Activated CD4-positive, alpha-beta T cell treated with anti-CD3 and anti-CD28 coated beads for 24 hours (primary cell): ENCODE data around the gene HPCAL1.

Source experiments
- DNase-seq, 2 donors: peaks; one replicate each; pipeline ENCODE4 v3.0.0-alpha.2; 2020; ENCODE audit warnings: low read depth in 2 of 2

HPCAL1 gene

DNA sequence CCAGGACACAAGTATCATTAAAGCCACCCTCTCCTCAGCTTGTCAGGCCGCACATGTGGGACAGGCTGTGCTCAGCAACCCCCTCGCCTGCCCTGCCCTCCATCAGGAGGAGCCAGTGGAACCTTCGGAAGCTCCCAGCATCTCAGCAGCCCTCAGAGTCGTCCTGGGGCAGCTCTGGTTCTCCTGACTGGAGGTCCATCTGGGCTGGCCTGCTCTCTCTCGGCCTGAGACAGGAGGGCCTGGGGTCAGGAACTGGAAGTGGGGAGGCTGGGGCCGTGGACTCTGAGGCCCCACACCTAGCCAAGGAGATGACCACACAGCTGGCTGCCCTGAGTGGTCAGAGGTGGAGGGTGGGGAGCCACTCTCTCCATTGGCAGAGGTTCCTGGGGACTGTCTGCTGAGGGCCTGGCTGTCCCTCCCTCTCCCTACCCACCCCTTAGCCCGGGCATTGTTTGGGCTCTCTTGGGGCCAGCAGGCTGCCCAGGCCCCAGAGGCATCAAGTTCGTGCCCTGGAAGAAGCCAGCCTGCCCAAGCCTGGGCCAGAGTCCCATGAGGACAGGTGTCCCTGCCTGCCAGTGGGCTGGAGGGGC is 122.3 kb downstream of the HPCAL1 start:
- DNase-seq: no peak

DNA sequence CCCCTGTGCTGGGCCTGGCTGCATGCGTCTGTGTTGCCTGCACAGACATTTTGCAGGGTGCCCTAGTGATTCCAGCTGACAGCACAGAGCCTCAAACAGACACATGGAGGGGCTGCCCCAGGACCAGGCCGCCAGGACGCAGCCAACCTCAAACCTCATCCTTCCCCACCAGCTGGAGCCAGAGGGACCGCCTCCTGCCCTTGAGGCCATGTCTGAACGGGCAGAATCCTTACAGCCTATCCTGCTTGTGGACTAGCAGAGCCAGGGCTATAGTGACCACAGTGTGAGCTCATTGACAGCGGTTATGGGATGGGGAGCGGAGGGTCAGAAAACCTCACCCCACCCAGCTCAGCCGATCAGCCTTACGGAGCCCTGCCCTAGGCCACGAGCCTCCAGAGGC is 123.0 kb downstream of the HPCAL1 start:
- DNase-seq: no peak

DNA sequence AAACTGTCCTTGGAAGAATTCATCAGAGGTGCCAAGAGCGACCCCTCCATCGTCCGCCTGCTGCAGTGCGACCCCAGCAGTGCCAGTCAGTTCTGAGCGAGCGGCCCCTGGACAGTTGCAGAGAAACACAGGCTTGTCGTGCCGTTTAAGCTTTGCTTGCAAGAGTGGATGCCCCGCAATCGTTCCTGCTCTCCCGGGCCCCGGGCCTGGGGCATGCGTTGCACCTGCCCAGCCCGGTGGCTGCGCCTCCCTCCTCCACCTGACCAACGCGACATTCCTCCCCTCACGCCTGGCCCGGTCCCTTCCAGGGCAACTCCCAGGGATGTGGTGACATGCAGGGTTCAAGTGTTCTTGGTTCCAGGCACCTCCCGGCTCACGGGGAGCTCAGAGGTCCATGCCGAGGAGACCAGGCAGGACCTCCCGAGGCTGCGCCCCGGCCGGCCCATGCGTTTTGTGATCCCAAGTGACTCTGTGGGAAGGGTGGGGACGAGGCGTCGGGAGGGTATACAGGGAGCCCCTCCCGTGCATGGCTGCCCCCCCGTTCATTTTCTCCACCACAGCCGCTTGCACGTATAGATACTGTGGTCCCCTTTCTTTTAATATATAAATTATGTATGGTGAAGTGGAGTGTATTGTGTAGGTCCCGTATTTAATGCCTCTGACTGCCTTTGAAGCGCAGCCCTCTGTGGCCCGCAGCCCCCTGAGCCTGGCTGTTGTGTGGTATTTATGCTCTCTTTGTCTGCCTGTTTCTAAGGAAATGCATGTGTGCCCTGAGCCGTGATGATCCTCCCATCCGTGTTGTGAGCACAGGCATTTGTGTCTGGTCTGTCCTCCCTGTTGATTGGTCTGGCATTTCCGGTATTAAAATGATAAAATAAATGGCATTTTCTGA is 124.3 kb downstream of the HPCAL1 start:
- no peak for DNase-seq

DNA sequence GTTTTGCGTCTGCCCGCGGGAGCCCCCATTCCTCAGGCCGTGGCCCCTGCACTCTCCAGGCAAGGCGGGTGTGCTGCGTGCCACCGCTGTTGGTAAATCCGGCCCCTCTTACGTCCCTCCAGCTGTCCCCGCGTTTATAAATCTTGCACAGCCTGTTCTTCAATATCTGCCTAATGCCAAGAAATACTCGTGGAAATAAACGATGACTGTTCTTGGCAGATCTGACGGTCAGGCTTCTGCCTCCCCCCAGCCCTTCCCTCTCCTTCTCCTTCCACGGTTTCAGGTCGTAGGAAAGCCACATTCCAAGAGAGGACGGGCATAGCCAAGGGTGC is 124.9 kb downstream of the HPCAL1 start:
- DNase-seq: no peak

DNA sequence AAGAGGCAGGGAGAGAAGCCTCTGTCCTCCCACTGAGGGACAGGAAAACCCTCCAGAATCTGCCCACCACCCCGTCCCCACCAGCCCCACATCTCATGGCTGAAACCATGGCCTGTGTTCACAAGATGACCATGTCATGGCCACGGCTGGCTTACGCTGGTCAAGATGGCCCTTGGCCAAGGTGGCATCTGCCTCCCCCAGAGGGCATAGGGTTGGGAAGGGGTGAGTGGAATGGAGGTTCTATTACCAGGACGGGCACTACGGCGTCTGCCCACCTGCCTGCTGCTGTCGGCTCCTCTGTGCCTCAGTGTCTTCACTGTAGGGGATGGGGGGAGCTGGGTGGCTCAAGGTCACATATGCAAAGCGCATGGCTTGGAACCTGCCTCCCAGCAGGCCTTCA is 125.7 kb downstream of the HPCAL1 start:
- DNase-seq: no peak

DNA sequence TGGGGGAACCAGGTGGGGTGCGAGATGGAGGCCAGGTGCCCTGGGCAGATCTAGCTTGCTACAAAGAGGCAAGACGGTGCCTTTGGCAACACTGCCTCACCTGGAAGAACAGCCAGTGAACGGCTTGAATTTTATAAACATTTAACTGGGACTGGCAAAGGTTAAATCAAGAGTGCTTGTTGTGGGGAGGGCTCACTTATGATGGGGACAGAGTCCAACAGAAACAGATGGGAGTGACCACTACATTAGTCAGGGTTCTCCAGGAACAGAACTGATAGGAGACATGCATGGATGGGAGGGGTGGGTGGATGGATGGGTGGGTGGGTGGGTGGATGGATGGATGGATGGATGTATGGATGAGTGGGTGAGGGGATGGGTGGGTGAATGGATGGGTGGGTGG is 126.2 kb downstream of the HPCAL1 start:
- DNase-seq: no peak

DNA sequence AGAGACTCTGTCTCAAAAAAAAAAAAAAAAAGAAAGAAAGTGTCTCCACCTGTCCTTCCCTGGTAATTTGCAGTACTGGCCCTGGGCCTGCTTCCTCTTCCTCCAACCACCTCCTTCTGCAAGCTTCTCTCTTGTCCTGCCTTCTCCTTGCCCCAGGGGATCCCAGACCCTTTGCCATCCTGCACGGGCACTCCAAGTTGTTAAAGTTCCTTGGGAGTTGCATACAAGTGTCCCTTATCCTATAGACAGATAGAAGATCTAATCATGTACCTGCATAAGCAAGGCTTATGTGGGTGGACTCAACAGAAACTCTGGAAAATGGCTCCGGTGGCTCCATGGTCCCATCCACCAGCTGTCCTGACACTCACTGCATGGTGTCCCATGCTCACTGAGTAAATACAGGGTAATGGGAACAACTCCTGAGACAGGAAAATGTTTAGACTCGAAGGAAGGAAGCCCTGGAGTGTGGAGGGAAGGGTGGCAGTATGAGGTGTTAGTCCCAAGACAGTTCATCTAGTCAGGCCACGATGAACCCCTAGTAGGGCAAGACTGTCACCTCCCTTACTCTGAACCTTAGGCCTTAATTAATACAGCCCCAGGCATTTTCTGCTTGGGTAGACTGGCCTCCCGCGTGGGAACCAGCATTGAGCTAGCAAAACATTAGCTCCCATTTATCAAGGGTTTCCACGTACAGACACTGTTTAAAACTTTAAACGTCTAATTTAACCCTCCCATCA is 128.3 kb downstream of the HPCAL1 start:
- DNase-seq: no peak

DNA sequence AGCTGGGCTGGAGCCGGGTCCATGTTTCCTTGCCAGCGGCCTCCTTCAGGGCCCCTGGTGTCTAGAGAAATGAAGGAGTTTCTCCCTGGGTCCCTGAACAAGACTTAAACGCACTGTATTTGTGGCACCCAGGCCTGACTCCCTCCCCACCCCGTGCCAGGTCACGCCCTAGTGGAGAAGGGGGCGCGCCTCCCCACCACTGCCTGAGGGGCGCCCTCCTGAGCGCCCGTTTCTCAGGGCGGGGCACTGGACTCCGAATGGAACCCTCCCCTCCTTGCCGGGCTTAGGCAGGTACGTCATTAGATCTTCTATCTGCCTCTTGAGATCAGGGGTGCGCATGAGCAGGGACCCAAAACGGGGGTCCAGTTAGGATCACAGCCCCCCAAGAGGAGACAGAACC is 129.1 kb downstream of the HPCAL1 start:
- DNase-seq: no peak

DNA sequence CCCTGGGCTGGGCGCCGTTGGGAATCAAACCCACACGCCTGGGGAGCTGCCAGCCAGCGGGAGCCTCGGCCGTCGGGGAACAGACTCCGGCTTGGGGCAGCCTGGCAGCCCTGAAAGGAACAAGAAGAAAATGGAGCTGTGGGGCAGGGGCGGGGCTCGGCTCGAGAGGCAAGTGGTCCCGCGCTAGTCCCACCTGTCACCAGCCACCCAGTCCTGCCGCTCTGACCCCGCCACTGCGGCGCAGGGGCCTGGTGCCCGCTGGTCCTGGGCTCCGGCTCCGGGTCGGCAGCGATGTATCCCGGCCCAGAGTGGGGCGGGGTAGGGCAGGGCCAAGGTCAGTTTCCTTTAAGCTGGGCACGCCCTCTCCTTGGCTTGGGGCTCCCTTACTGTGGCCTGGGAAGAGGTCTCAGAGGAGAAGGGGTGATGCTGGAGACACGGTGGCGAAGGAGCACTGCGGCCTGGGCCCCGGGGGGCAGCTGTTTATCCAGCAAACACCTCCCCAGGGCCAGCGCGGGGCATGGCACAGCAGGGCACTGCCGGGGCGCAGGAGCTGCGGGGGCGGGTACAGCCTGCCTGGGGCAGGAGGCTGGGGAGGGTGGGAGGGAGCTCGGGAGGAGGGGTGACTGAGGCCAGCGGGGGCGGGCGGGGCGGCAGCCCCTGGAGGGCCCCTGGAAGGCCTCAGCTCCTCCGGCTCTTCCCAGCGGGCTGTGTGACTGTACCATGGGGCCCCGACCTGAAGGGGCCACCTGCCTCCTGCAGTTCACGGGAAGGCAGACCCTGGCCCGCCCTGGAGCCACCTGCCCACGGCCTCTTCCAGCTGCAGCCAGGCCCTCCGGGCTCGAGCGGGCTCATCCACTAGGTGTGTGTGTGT is 129.8 kb downstream of the HPCAL1 start:
- no peak for DNase-seq

DNA sequence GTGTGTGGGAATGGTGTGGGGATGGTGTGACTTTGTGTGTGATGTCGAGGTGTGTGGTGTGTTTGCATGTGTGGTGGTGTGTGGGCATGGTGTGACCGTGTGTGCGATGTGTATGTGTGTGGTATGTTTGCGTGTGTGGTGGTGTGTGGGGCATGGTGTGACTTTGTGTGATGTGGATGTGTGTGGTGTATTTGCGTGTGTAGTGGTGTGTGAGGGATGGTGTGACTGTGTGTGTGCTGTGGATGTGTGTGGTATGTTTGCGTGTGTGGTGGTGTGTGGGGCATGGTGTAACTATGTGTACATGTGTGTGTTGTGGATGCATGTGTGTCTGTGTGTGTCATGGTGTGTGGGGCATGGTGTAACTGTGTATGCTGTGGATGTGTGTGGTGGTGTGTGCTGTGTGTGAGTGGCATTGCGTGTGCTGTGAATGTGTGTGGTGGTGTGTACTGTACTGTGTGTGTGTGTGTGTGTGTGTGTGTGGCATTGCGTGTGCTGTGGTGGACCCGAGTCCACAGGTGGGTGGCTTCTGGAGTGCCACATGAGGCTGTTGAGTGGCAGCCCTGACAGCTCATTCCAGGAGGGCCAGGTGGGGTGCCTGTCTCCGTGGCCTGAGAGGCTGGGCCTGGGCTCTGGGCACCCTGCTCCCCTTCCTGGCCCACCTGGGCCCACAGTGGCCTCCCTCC is 130.7 kb downstream of the HPCAL1 start:
- no peak for DNase-seq

DNA sequence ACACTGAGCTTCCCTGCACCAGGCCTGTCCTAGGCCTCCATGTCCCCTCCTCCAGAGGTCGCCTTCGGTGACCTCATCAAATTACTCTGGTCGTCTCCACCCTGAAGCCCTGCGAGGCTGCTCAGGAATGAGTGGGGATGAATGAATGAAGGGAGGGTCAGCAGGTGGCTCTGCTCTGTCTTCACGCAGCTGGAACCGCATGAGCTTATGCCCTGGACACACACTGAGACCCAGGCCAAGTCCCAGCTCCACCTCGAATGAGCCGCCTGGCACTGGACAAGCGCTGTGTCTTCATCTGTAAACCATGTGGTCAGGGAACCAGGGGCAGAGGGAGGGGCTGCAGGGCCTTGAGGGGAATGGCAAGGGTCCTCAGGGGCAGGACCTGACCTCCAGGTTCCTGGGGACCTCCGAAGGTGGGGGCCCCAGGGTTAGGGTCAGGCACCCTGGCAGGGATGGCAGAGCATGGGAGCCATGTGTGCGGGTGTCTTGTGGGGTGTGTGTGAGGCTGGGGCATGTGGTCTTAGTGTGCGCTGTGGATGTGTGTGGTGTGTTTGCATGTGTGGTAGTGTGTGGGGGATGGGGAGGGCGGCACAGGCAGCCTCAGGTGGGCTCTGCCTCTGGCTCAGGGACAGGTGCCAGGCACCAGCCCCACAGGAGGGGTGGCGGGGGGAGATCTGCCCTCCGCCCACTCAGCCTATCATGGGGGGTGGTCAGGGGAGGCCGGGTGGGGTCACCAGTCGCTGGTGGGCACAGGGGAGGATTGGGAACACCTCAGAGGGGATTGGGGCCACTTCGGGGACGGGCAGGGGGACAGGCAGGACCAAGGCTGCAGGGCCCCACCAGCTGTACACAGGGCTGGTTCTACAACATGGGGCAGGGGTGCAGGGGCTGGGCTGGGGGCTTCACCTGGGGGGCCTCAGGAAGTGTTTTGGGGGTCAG is 131.5 kb downstream of the HPCAL1 start:
- DNase-seq: no peak

DNA sequence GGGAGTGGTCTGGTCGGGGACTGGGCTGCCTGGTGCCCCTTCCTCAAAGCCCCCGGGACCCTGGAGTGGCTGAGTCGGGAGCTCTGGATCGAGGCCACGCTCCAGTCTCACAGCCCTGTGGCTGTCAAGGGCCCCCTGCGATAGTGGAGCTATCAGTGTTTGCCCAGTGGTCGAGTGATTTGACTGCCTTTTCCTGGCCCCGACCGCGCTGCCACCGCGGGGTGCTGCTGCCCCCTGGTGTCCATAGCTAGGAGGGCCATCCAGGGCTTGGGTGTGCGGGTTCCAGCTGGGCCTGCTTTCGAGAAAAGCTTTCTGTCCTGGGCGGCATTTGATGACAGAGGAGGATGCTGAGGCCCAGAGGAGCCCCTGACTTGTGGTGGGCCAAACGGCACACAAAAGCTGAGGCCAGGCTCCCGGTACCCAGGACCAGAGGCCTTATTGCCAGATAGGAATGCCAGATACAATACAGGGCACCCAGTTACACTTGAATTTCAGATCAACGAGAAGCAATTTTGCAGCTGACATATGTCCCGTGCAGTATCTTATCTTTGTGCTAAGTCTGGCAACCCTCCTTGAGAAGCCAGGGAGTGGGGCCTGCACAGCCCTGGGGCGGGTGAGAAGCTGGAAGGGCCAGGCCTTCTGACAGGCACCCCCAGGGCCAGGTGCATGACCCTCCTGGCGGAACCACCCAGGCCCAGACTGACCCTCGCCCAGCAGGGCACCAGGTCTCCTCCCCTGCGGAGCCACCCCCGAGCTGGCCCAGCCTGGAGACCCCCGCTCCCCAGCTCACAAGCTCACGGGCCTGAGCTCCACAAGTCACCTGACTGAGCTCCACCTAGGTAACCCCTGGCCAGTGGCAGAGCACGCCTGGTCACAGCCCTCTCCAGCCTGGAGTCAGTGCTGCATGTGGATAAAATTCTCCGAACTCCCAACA is 132.4 kb downstream of the HPCAL1 start:
- DNase-seq: peak; percentile 59 to 68

DNA sequence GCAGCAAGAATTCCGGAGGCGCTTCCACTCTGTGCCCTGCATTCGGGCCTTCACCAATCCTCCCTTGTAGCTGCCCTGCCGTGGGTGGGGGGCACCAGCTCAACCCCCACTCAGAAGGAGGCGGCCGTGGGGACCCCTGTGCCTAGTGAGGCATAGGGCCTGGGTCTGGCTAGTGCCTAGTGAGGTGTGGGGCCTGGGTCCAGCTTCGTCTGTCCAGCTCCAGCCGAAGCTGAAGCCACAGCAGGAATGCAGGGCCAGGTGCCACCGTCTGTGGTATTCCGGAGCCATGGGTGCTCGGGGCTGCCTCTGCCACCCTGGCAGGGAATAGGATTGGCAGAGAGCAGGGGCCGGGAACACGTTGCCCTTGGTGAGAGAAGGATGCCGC is 133.1 kb downstream of the HPCAL1 start:
- no peak for DNase-seq

DNA sequence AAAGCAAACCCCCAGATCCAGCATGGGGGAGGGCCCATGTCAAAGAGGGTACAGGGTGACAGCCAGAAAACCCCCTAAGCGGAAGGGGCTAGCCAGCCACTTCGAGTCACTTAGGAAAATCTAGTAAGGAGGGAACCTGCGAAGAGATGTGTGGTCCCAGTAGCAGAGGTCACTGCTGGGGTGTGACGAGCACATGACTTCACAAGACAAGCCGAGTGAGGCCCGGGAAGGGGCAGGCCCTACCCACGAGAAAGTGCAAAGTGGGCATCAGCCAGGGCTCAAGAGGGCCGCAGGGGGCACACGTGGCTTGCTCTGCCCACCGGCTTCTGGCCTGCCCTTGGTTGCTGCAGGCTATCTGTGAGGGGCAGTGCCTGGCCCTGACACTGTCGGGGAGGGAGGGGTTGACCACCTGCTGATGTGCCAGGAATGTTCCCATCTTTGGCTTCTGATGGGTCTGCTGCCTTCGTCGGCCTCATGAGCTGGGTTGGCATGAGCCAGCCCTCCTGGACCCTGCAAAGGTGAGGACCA is 133.9 kb downstream of the HPCAL1 start:
- no peak for DNase-seq

DNA sequence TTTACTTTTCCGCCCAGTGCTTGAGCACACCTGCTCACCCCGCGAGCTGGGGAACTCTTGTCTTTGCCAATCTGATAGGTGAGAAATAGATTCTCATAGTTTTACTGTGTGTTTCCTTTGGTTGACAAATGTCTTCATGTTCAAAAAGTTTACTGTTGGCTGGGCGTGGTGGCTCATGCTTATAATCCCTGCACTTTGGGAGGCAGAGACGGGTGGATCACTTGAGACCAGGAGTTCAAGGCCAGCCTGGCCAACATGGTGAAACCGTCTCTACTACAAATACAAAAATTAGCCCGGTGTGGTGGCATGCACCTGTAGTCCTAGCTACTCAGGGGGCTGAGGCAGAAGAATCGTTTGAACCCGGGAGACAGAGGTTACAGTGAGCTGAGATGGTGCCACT is 135.1 kb downstream of the HPCAL1 start:
- DNase-seq: no peak

DNA sequence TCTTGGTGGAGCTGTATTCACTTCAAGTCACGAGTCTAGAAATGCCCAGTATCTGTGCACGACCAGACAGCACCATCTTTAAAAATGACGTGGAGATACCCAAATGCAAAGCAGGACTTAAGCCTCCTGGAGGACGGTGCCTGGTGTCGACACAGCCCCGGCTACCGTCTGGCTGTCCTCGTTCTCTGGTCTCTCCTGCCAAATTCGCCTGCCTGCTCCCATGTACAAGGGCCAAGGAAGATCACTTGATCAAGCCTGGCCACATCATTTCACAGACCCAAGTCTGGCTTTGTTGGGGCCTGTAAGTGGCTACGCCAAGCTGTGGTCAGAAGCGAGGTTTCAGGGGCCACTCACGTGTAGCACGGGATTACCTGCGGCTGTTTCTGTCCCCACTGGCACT is 136.0 kb downstream of the HPCAL1 start:
- DNase-seq: no peak

DNA sequence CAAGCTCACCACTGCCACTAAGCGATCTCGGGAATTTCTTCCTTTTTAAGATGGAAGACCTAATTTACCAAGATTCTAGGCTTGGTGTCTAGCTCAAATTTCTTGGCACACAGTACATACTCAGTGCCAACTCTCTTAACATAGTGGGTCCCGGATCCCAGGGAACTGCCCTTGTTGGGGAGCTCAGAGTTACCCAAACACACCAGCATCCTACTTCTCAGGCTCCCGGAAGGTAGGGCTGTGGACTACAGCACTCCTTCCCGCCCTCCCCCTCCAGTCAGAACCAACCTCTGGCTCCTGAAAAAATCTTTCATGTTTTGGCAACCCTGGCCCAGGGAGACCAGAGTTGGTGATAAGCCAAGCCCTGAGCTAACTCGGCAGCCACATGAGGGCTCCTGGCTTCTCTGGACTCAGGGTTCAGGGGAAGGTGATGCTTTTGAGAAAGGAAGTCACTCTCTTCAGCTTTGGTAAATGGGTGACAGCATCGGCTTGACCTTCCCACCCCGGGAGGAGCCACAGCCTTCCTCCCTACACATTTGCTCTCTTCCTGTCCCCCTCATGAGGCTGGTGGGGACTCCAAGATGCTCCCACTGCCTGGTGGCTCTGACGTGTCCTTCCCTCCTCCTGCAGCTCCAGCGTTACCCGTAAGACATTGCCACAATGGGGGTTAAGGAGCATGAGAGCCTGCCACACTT is 136.6 kb downstream of the HPCAL1 start:
- DNase-seq: no peak

DNA sequence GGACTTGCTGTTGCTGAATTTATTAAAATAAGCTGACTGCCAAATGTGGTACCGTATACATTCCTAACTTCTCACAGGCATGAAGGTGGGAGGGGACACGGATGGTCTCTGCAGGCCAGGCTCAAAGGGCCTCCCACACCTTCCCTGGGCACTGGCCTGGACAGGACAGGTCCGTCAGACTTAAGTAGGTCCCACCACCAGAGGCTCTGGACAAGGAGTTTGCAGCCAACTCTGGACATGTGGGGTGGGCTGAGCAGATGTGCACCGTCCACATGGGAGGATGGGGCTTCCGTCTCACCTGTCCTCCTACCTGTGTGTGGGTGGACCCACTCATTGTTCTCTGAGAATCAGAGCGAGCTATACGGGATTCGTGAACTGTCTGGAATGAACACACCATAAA is 137.3 kb downstream of the HPCAL1 start:
- DNase-seq: no peak
